Kidney (tissue), 14 donors: ENCODE data around the gene PGP. TPM values are rescaled to one million over a fixed set of nuclear protein-coding genes. Genes with fewer than 3 reads are reported as not detected.

Source experiments
- DNase-seq, 5 donors: peaks; one replicate each; pipeline ENCODE4 v3.0.0-alpha.2; 2013 to 2020
- FAIRE-seq: peaks from 2 replicates; lab custom pipeline; 2012; peaks lifted over from hg19 to GRCh38; lab: Jason Lieb, UNC
- H3K27ac ChIP-seq, 2 donors: one replicate each; pipeline ENCODE4 v1.7.0; 2013; ENCODE audit warnings: low read depth in 2 of 2, low read length in 2 of 2, inconsistent platforms in 1 of 2
- H3K27me3 ChIP-seq: one replicate; pipeline ENCODE4 v1.7.1; 2013; ENCODE audit warnings: low read length, inconsistent platforms; ENCODE audit not compliant: control insufficient read depth, insufficient read depth
- H3K36me3 ChIP-seq, 3 donors: one replicate each; pipeline versions ENCODE4 v1.7.0 to v1.7.1; 2013; ENCODE audit warnings: low read length in 3 of 3, control low read depth in 1 of 3, inconsistent platforms in 1 of 3; ENCODE audit not compliant: insufficient read depth in 3 of 3, control insufficient read depth in 2 of 3
- H3K4me1 ChIP-seq, 3 donors: one replicate each; pipeline versions ENCODE4 v1.7.0 to v1.7.1; 2013; ENCODE audit warnings: low read length in 3 of 3, inconsistent platforms in 1 of 3, low read depth in 1 of 3; ENCODE audit not compliant: control insufficient read depth in 2 of 3, insufficient read depth in 2 of 3
- H3K4me3 ChIP-seq, 3 donors: one replicate each; pipeline versions ENCODE4 v1.7.0 to v1.8.1; 2013; ENCODE audit warnings: low read length in 3 of 3, control low read depth in 1 of 3, inconsistent platforms in 1 of 3
- H3K9ac ChIP-seq, 3 donors: one replicate each; pipeline versions ENCODE4 v1.7.0 to v1.7.1; 2013; ENCODE audit warnings: low read length in 3 of 3, control low read depth in 1 of 3, inconsistent platforms in 1 of 3
- H3K9me3 ChIP-seq, 3 donors: one replicate each; pipeline versions ENCODE4 v1.7.0 to v1.7.1; 2013; ENCODE audit warnings: low read length in 3 of 3, control low read depth in 1 of 3, inconsistent platforms in 1 of 3; ENCODE audit not compliant: control insufficient read depth in 2 of 3, insufficient read depth in 1 of 3
- CTCF ChIP-seq: IDR thresholded peaks from 3 replicates; pipeline ENCODE4 v1.5.1; 2012; ENCODE audit warnings: mild to moderate bottlenecking, moderate library complexity, borderline replicate concordance; ENCODE audit not compliant: insufficient read depth; ENCODE audit errors: extremely low read depth
- intact Hi-C: fragments of 100-400 bp; cut with DNase I; formaldehyde crosslinking; loops from one replicate; pipeline ENCODE4 v1.11.1; 2022
- polyA plus RNA-seq: library from polyadenylated mRNA; stranded (reverse); fragments of 350-450 nt; fragmentation: Illumina TruSeq; extraction: RNeasy Lipid Tissue Mini Kit (QIAGEN cat#74804); gene quantifications from one replicate; pipeline ENCODE4 v1.2.3, GENCODE V29; 2014; ENCODE audit warnings: low read depth, low replicate concordance; ENCODE audit not compliant: insufficient read depth
- total RNA-seq: library from RNA; stranded (reverse); fragmentation: NEBNext Ultra II Directional; extraction: Animal tissue kit (Norgen Biotek cat#: 25700); gene quantifications from one replicate; pipeline ENCODE4 v1.2.1, GENCODE V29; 2021
- donor health status: control.
- donor health status: control.
- donor health status: control.
- donor health status: control.
- donor health status: control.
- donor health status: DM: yes; HTN: yes; CAD: no.
- donor health status: Normal renal cell carcinoma (clear cell type).

PGP gene
- total and polyA plus RNA-seq, 2 donors from 2014 or later: 13.5 to 21.2 TPM

DNA sequence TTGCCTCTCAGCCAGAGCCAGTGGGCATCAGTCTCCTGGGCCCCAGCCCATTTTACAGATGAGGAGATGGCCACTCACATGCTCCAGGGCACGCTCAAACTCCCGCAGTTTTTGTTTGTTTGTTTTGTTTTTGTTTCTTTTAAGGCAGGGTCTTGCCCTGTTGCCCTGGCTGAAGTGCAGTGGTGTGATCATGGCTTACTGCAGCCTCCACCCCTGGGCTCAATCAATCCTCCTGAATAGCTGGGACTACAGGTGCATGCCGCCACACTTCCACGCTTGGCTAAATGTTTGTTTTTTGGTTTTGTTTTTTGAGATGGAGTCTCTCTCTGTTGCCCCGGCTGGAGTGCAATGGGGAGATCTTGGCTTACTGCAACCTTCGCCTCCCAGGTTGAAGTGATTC, 12.3 kb upstream of the PGP start:
- DNase-seq: no peak
- H3K4me1 ChIP-seq: peaks cover 0 to 6% (median 3%) of the 10 kb centered on the region in 3 donors
- no peak overlapping the region for H3K4me3 ChIP-seq
- no peaks in the 10 kb centered on the region for H3K27me3 ChIP-seq
- intact Hi-C loops: no loop called here
- TF ChIP-seq CTCF: no peak
- H3K9ac ChIP-seq: no peak overlapping the region
- peaks cover 0 to 21% (median 9%) of the 10 kb centered on the region in 3 donors for H3K36me3 ChIP-seq
- FAIRE-seq: no peak
- H3K27ac ChIP-seq: no peak overlapping the region
- no peaks in the 10 kb centered on the region for H3K9me3 ChIP-seq

- intact Hi-C loops: no loop called here
- DNase-seq: no peak
- no peak for FAIRE-seq
- H3K9me3 ChIP-seq: no peaks in the 10 kb centered on the region
- no peak for TF ChIP-seq CTCF
- H3K36me3 ChIP-seq: peaks cover 0 to 15% (median 3%) of the 10 kb centered on the region in 3 donors
- no peak overlapping the region for H3K27ac ChIP-seq
- no peak overlapping the region for H3K4me3 ChIP-seq
- H3K4me1 ChIP-seq: peaks cover 0 to 6% (median 3%) of the 10 kb centered on the region in 3 donors
- no peaks in the 10 kb centered on the region for H3K27me3 ChIP-seq
- H3K9ac ChIP-seq: no peak overlapping the region
These were observed 11.7 kb upstream of the PGP start for GRCh38 chr16:2226245-2226793.

DNA sequence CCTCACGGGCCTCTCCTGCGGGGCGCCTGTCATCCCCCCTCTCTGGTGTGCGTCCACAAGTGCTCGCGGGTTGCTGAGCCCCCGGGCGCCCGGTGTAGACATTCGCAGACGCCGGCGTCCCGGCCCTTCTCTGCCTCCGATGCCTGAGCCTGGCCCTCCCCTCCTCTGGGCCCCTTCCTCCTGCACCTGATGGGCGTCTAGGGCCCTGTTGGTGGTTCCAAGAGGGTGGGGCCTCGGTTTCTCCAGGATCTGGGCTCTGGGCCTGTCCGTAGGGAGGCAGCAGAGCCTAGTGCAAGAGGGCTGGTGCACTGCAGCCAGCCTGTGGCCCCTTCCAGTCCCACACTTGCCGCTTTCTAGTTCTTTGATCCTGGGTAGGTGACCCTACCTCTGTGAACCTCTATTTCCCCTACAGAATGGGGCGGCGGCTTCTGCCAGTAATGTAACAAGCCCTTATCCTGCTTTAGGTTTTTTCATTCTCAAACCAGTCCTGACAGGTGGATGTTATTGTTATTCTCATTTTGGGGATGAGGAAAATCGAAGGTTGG, 9.4 kb upstream of the PGP start:
- H3K9me3 ChIP-seq: no peaks in the 10 kb centered on the region
- peaks cover 0 to 6% (median 3%) of the 10 kb centered on the region in 3 donors for H3K4me1 ChIP-seq
- no peak for TF ChIP-seq CTCF
- H3K27ac ChIP-seq: peak overlapping the region; percentile 65 to 69
- no peaks in the 10 kb centered on the region for H3K27me3 ChIP-seq
- H3K4me3 ChIP-seq: peak overlapping the region; percentile 54 to 71 (median 70)
- no peak for FAIRE-seq
- peaks cover 0 to 5% (median 0%) of the 10 kb centered on the region in 3 donors for H3K36me3 ChIP-seq
- peak in 4 of 5 donors; percentile 46 to 87 (median 55) for DNase-seq
- intact Hi-C loops: no loop called here
- peak overlapping the region; percentile 47 to 96 (median 55) for H3K9ac ChIP-seq
